HepG2 (cell line): ENCODE data around the gene STMN3. TPM values are rescaled to one million over a fixed set of nuclear protein-coding genes. Genes with fewer than 3 reads are reported as not detected.

Source experiments
- AKAP8 ChIP-seq: sonication (generic); formaldehyde crosslinking; IDR thresholded peaks from 2 replicates; pipeline ENCODE4 v1.5.1; 2020; ENCODE audit warnings: mild to moderate bottlenecking, missing genetic modification reagents
- ATF7-NPFF ChIP-seq: sonication (generic); formaldehyde crosslinking; IDR thresholded peaks from 2 replicates; pipeline ENCODE4 v1.8.1; 2023; ENCODE audit warnings: mild to moderate bottlenecking, low read depth, missing genetic modification reagents, moderate library complexity
- FOXM1 ChIP-seq: sonication (generic); formaldehyde crosslinking; IDR thresholded peaks from 2 replicates; pipeline ENCODE4 v1.5.0; 2020; ENCODE audit warnings: missing genetic modification reagents
- KDM3A ChIP-seq: IDR thresholded peaks from 2 replicates; pipeline ENCODE4 v1.6.1; 2018; ENCODE audit warnings: low read depth, missing compliant biosample characterization
- MATR3 ChIP-seq: sonication (generic); formaldehyde crosslinking; IDR thresholded peaks from 2 replicates; pipeline ENCODE4 v1.4.0; 2020; ENCODE audit warnings: missing genetic modification reagents
- MED13 ChIP-seq: sonication (generic); formaldehyde crosslinking; IDR thresholded peaks from 2 replicates; pipeline ENCODE4 v1.5.0; 2020; ENCODE audit warnings: missing genetic modification reagents
- PITX1 ChIP-seq: sonication (generic); formaldehyde crosslinking; IDR thresholded peaks from 2 replicates; pipeline ENCODE4 v1.5.1; 2020; ENCODE audit warnings: mild to moderate bottlenecking, missing genetic modification reagents
- RFXANK ChIP-seq: IDR thresholded peaks from 2 replicates; pipeline ENCODE4 v1.6.1; 2016
- SKI ChIP-seq: fragments of 450-650 bp; IDR thresholded peaks from one replicate; pipeline ENCODE4 v1.6.1; 2018; ENCODE audit warnings: mild to moderate bottlenecking; ENCODE audit not compliant: partially characterized antibody
- SRSF9 ChIP-seq: fragments of 200-400 bp; formaldehyde crosslinking; IDR thresholded peaks from 2 replicates; pipeline ENCODE4 v1.6.1; 2018; ENCODE audit warnings: borderline replicate concordance, mild to moderate bottlenecking, low read depth, low read length; ENCODE audit not compliant: insufficient read depth, poor library complexity, severe bottlenecking
- ZIK1 ChIP-seq: sonication (generic); formaldehyde crosslinking; IDR thresholded peaks from 2 replicates; pipeline ENCODE4 v1.5.0; 2020; ENCODE audit warnings: mild to moderate bottlenecking, low read depth, missing genetic modification reagents, borderline replicate concordance
- ZMYM4 ChIP-seq: sonication (generic); formaldehyde crosslinking; IDR thresholded peaks from 2 replicates; pipeline ENCODE4 v1.8.1; 2023; ENCODE audit warnings: mild to moderate bottlenecking, missing genetic modification reagents
- ZNF17 ChIP-seq: sonication (generic); formaldehyde crosslinking; IDR thresholded peaks from 2 replicates; pipeline ENCODE4 v1.5.0; 2020; ENCODE audit warnings: mild to moderate bottlenecking, missing genetic modification reagents
- ZNF234 ChIP-seq: sonication (generic); formaldehyde crosslinking; conservative IDR thresholded peaks from 2 replicates; pipeline ENCODE4 v1.5.1; 2020; ENCODE audit warnings: mild to moderate bottlenecking, missing genetic modification reagents
- ZNF343 ChIP-seq: sonication (generic); formaldehyde crosslinking; IDR thresholded peaks from 2 replicates; pipeline ENCODE4 v1.4.0; 2020; ENCODE audit warnings: mild to moderate bottlenecking, missing genetic modification reagents
- ZNF432 ChIP-seq: sonication (generic); formaldehyde crosslinking; IDR thresholded peaks from 2 replicates; pipeline ENCODE4 v1.5.0; 2020; ENCODE audit warnings: missing genetic modification reagents, mild to moderate bottlenecking, borderline replicate concordance
- ZNF616 ChIP-seq: sonication (generic); formaldehyde crosslinking; IDR thresholded peaks from 2 replicates; pipeline ENCODE4 v1.5.0; 2020; ENCODE audit warnings: low read depth, mild to moderate bottlenecking, missing genetic modification reagents
- ZNF652 ChIP-seq: IDR thresholded peaks from 2 replicates; pipeline ENCODE4 v1.6.1; 2016; ENCODE audit warnings: low read depth, borderline replicate concordance
- ZNF746 ChIP-seq: sonication (generic); formaldehyde crosslinking; IDR thresholded peaks from 2 replicates; pipeline ENCODE4 v1.8.0; 2022; ENCODE audit warnings: mild to moderate bottlenecking, missing genetic modification reagents
- ZNF749 ChIP-seq: sonication (generic); formaldehyde crosslinking; IDR thresholded peaks from 2 replicates; pipeline ENCODE4 v1.8.0; 2022; ENCODE audit warnings: mild to moderate bottlenecking, missing genetic modification reagents, moderate library complexity, borderline replicate concordance
- ZNF776 ChIP-seq: sonication (generic); formaldehyde crosslinking; IDR thresholded peaks from 2 replicates; pipeline ENCODE4 v1.4.0; 2020; ENCODE audit warnings: mild to moderate bottlenecking, missing genetic modification reagents
- polyA plus RNA-seq, 8 experiments: library from polyadenylated mRNA; depleted of rRNA in 3 of 8; stranded (reverse) in 7 of 8; unstranded in 1 of 8; fragments of >200 nt; fragmentation: Illumina TruSeq in 4 of 8; extraction: Trizol in 4 of 8; gene quantifications; 2 replicates each; pipeline versions ENCODE4 v1.2.1 to v1.2.3, GENCODE V29; 2011 to 2016; ENCODE audit warnings: low read depth in 4 of 8, missing spikeins in 1 of 8, mixed read lengths in 1 of 8; ENCODE audit not compliant: insufficient read depth in 1 of 8
- total RNA-seq, 5 experiments: library from RNA; depleted of rRNA; stranded (reverse); fragments of >200 nt; fragmentation: Illumina TruSeq; extraction: Trizol; gene quantifications; 2 replicates each; pipeline ENCODE4 v1.2.3, GENCODE V29; 2016; ENCODE audit warnings: low read depth in 1 of 5
- TF ChIP-seq, protein P1 (sequence below): sonication (generic); formaldehyde crosslinking; IDR thresholded peaks from 2 replicates; pipeline ENCODE4 v1.5.0; 2020; ENCODE audit warnings: mild to moderate bottlenecking, missing genetic modification reagents
- TF ChIP-seq, protein P2 (sequence below): IDR thresholded peaks from 2 replicates; pipeline ENCODE4 v1.6.1; 2012; ENCODE audit warnings: low read depth, low read length, improper control_type of control experiment
- TF ChIP-seq, protein P3 (sequence below): sonication (generic); formaldehyde crosslinking; IDR thresholded peaks from 2 replicates; pipeline ENCODE4 v1.8.0; 2022; ENCODE audit warnings: missing genetic modification reagents, mild to moderate bottlenecking, borderline replicate concordance
- TF ChIP-seq, protein P4 (sequence below): sonication (generic); formaldehyde crosslinking; IDR thresholded peaks from 2 replicates; pipeline ENCODE4 v1.5.0; 2020; ENCODE audit warnings: mild to moderate bottlenecking, missing genetic modification reagents, moderate library complexity

STMN3 gene
- total and polyA plus RNA-seq, 2 of the 13 experiments (the other 11 are each of a cell fraction or from before 2014, with no cell fraction given): 21.0 to 48.3 TPM

DNA sequence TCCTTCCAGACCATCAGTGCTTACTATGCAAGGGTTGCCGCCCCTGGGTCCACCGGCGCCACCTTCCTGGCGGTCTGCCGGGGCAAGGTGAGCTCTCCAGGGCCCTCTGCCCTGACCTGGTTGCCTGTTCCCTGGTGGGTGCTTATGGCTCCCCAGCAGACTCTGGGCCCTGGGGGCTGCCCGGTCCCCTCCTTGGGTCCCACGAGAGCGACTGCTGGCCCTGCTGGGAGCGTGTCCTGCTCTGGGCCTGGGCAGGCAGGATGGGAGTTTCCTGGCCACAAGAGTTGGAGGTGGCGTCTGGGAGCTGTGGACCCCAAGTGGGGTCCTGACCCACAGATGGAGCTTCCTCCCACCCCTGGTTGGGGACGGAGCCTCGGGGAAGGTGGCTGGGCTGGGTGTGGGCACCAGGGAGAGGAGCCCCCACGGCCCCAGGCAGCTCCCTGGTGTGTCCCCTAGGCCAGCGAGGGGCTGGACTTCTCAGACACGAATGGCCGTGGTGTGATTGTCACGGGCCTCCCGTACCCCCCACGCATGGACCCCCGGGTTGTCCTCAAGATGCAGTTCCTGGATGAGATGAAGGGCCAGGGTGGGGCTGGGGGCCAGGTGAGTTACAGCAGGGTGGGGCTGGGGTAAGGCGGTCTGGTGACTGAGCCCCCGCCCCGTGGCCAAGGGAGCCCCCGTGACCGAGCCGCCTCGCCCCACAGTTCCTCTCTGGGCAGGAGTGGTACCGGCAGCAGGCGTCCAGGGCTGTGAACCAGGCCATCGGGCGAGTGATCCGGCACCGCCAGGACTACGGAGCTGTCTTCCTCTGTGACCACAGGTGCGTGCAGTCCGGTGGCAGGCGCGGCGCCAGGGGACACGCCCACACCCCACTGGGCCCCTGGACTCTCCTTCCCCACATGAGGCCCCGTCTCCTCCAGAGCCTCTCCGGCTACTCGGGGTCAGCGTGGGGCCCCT lies 36.1 kb upstream of the STMN3 start (continued):
- TF ChIP-seq ATF7-NPFF (CRISPR knock-in tag): no peak
- 0 out of 2 replicates have a peak, but pooled peaks have one; percentile 27 for TF ChIP-seq AKAP8 (CRISPR knock-in tag)
- TF ChIP-seq PITX1 (CRISPR knock-in tag): no peak
- TF ChIP-seq FOXM1: no peak
- no peak for TF ChIP-seq RFXANK (CRISPR knock-in tag)
- TF ChIP-seq ZNF17 (CRISPR knock-in tag): no peak
- TF ChIP-seq, protein P1, sequence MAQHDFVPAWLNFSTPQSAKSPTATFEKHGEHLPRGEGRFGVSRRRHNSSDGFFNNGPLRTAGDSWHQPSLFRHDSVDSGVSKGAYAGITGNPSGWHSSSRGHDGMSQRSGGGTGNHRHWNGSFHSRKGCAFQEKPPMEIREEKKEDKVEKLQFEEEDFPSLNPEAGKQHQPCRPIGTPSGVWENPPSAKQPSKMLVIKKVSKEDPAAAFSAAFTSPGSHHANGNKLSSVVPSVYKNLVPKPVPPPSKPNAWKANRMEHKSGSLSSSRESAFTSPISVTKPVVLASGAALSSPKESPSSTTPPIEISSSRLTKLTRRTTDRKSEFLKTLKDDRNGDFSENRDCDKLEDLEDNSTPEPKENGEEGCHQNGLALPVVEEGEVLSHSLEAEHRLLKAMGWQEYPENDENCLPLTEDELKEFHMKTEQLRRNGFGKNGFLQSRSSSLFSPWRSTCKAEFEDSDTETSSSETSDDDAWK: no peak
- no peak for TF ChIP-seq ZNF652 (CRISPR knock-in tag)
- TF ChIP-seq ZNF343 (CRISPR knock-in tag): no peak
- 0 out of 2 replicates have a peak, but pooled peaks have one; percentile 32 for TF ChIP-seq MATR3 (CRISPR knock-in tag)
- no peak for TF ChIP-seq ZNF616 (CRISPR knock-in tag)
- TF ChIP-seq SRSF9: no peak
- TF ChIP-seq, protein P2, sequence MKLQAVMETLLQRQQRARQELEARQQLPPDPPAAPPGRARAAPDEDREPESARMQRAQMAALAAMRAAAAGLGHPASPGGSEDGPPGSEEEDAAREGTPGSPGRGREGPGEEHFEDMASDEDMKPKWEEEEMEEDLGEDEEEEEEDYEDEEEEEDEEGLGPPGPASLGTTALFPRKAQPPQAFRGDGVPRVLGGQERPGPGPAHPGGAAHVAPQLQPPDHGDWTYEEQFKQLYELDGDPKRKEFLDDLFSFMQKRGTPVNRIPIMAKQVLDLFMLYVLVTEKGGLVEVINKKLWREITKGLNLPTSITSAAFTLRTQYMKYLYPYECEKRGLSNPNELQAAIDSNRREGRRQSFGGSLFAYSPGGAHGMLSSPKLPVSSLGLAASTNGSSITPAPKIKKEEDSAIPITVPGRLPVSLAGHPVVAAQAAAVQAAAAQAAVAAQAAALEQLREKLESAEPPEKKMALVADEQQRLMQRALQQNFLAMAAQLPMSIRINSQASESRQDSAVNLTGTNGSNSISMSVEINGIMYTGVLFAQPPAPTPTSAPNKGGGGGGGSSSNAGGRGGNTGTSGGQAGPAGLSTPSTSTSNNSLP: no peak
- peak; percentile 5; the same call in 1 of the 2 replicates for TF ChIP-seq KDM3A (CRISPR knock-in tag)
- TF ChIP-seq MED13 (CRISPR knock-in tag): no peak
- TF ChIP-seq ZNF776 (CRISPR knock-in tag): no peak
- TF ChIP-seq, protein P3, sequence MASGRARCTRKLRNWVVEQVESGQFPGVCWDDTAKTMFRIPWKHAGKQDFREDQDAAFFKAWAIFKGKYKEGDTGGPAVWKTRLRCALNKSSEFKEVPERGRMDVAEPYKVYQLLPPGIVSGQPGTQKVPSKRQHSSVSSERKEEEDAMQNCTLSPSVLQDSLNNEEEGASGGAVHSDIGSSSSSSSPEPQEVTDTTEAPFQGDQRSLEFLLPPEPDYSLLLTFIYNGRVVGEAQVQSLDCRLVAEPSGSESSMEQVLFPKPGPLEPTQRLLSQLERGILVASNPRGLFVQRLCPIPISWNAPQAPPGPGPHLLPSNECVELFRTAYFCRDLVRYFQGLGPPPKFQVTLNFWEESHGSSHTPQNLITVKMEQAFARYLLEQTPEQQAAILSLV: 0 out of 2 replicates have a peak, but pooled peaks have one; percentile 42
- TF ChIP-seq ZMYM4 (CRISPR knock-in tag): no peak
- TF ChIP-seq, protein P4, sequence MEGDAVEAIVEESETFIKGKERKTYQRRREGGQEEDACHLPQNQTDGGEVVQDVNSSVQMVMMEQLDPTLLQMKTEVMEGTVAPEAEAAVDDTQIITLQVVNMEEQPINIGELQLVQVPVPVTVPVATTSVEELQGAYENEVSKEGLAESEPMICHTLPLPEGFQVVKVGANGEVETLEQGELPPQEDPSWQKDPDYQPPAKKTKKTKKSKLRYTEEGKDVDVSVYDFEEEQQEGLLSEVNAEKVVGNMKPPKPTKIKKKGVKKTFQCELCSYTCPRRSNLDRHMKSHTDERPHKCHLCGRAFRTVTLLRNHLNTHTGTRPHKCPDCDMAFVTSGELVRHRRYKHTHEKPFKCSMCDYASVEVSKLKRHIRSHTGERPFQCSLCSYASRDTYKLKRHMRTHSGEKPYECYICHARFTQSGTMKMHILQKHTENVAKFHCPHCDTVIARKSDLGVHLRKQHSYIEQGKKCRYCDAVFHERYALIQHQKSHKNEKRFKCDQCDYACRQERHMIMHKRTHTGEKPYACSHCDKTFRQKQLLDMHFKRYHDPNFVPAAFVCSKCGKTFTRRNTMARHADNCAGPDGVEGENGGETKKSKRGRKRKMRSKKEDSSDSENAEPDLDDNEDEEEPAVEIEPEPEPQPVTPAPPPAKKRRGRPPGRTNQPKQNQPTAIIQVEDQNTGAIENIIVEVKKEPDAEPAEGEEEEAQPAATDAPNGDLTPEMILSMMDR: no peak; the same call in 1 of the 2 replicates
- no peak for TF ChIP-seq ZNF234
- TF ChIP-seq ZNF746 (CRISPR knock-in tag): no peak
- TF ChIP-seq ZIK1 (CRISPR knock-in tag): no peak
- no peak for TF ChIP-seq ZNF749 (CRISPR knock-in tag)
- no peak for TF ChIP-seq SKI
- TF ChIP-seq ZNF432 (CRISPR knock-in tag): no peak
